Measurements from ENCODE around the gene CRNKL1.

The CRNKL1 gene

DNA sequence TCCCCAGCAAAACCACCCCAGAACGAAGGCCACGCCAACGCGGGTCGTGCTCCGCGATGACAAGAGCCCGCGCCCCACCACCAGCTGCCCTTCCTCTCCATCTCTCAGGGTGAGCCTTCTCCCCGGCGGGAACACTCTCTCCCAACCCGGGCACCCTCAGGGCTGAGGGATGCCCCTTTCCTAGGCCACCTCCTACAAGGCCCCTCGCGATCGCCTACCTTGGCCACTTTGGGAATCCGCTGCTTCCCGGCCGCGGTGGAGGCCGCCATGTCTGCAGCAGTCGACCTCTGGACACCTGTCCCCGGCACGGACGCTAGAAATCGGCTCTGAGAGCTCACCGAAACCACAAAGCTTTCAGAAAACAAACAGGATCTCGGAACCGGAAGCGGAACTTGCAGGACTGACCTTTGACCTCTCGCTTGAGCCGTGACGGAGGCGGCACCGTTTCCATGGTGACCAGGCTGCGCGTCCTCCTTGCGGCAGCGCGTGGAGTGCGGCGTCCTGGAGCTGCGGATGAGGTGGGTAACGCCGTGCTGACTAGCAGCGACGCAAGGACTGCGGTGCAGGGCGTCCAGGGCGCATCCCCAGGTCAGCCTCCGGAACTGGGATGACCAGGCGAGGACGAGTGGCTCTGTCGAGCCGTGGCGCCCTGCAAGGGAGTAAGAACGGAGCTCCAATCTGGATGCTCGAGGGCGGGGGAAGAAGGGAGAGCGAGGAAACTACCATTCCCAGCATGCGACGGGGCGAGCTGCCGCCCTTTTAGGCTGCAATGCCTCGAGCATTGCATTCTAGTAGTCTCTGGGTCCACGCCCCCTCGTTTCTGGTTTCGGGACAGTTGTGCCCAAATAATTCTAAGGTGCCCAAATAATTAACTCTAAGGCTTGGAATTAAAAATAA is at the start of gene CRNKL1, which contains the start of gene CFAP61:
Gene CRNKL1, minus strand, starts transcription at position 393 of the 897 bp plus-strand sequence. Its CDS starts 124 bp downstream, at position 269.
Gene CFAP61, plus strand, starts transcription at position 459 of the 897 bp plus-strand sequence. CDS start 4,122 bp downstream, outside the sequence.
- peaks cover 32% of the 10 kb centered on the region for H3K36me3 ChIP-seq (ENCODE audit: control insufficient read depth, insufficient read depth, low read length)
- peak within 1 kb of the TSS; percentile 91 for H3K27ac ChIP-seq (ENCODE audit: low read depth, low read length)
- H3K9me3 ChIP-seq (ENCODE audit: control insufficient read depth, insufficient read depth, low read length), result no peaks in the 10 kb centered on the region
- H3K27me3 ChIP-seq (ENCODE audit: control insufficient read depth, insufficient read depth, low read length), result no peaks in the 10 kb centered on the region
- H3K4me3 ChIP-seq (ENCODE audit: low read depth, low read length), result peak within 1 kb of the TSS; percentile 68
- H3K9ac ChIP-seq (ENCODE audit: low read depth, low read length), result peak within 1 kb of the TSS; percentile 64
- peaks cover 5% of the 10 kb centered on the region; the same call in 1 of the 2 replicates for H3K4me1 ChIP-seq (ENCODE audit: control insufficient read depth, insufficient read depth, low read length)

DNA sequence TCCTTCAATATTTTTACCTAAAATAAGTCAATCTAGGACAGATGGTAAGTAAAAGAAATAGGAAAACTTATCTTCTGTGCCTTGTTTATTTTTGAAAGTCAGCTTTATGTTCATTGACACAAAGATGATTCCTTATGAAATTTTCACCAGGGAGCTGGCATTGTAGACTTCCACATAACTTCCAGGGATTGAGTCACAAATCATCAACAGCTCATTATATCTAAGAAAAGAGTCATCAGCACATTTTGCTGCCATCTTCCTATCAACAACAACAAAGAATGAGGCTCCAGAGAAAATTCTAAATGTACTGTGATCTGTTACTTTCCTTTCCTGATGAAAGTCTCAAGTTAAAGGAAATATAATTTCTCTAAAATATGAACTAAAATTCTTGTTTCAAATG is 48.6 kb upstream of the CRNKL1 start:
- no peak overlapping the region for H3K4me3 ChIP-seq (ENCODE audit: low read depth, low read length)
- peaks cover under 1% of the 10 kb centered on the region; the same call in 1 of the 2 replicates for H3K4me1 ChIP-seq (ENCODE audit: control insufficient read depth, insufficient read depth, low read length)

DNA sequence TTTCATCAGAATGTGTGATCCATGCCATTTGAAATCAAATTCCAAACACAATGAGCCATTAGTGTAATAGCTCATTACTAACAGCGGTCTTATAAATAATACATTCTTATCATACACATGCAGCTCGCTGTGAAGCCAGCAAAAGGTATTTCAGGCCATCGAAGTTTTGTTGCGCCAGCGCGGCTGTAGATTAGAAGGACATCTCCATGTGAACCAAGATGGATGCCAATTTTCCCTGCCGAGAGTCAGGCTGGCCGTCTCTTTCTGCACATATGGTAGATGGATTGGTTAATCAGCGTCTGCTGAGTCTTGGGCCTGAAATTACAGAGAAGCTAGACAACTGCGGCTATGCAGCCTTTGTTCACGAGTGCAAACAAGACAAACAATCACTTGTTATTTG is 44.2 kb upstream of the CRNKL1 start:
- no peak overlapping the region for H3K4me3 ChIP-seq (ENCODE audit: low read depth, low read length)
- H3K27ac ChIP-seq (ENCODE audit: low read depth, low read length), result no peak overlapping the region
- no peaks in the 10 kb centered on the region for H3K36me3 ChIP-seq (ENCODE audit: control insufficient read depth, insufficient read depth, low read length)
- H3K27me3 ChIP-seq (ENCODE audit: control insufficient read depth, insufficient read depth, low read length), result no peaks in the 10 kb centered on the region
- no peak overlapping the region for H3K9ac ChIP-seq (ENCODE audit: low read depth, low read length)
- H3K9me3 ChIP-seq (ENCODE audit: control insufficient read depth, insufficient read depth, low read length), result no peaks in the 10 kb centered on the region
- H3K4me1 ChIP-seq (ENCODE audit: control insufficient read depth, insufficient read depth, low read length), result no peaks in the 10 kb centered on the region

More for the DNA sequence above, 48.6 kb upstream of the CRNKL1 start:
- Histone ChIP-seq H3K9ac (ENCODE audit: low read depth, low read length) (no peak overlapping the region), H3K9me3 (ENCODE audit: control insufficient read depth, insufficient read depth, low read length) (no peaks in the 10 kb centered on the region), H3K27ac (ENCODE audit: low read depth, low read length) (no peak overlapping the region), H3K27me3 (ENCODE audit: control insufficient read depth, insufficient read depth, low read length) (no peaks in the 10 kb centered on the region), H3K36me3 (ENCODE audit: control insufficient read depth, insufficient read depth, low read length) (no peaks in the 10 kb centered on the region)

DNA sequence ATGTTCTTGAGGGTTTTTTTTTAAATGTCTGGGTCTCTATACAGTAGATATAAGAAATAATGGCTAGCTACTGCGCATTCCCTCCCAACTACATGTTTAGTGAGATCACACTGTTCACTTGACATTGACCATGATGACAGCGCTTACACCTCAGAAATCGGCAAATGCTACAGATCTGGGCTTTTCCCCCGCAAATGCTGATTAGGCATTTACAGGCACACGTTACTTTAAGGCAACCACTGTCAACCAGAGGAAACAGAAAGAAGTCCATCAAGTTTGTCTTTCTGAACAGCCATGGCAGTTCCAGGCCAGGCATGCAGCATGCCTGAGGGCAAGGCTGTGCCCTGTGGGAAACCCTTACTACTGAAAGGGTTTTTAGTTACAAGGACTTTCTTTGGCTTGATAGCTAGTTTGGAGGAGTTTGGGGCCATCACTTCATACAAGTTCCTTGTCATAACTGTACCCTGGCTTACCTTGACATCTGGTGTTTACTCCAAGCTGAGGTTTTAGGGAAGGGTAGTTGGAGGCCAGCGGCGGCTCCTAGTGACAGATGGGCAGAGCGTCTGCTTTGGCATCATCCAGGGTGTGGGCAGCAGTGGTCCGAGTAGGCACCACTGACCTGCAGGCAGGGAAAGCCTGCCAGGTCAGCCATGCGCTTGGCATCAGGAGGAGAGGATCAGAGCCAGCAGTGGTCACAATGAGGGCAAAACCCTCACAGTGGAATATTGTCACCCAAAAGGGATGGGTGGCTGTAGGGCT is 43.0 kb upstream of the CRNKL1 start:
- H3K27me3 ChIP-seq (ENCODE audit: control insufficient read depth, insufficient read depth, low read length), result no peaks in the 10 kb centered on the region
- H3K27ac ChIP-seq (ENCODE audit: low read depth, low read length), result no peak overlapping the region
- H3K9ac ChIP-seq (ENCODE audit: low read depth, low read length), result no peak overlapping the region
- H3K36me3 ChIP-seq (ENCODE audit: control insufficient read depth, insufficient read depth, low read length), result no peaks in the 10 kb centered on the region
- H3K4me1 ChIP-seq (ENCODE audit: control insufficient read depth, insufficient read depth, low read length), result no peaks in the 10 kb centered on the region
- H3K4me3 ChIP-seq (ENCODE audit: low read depth, low read length), result no peak overlapping the region
- H3K9me3 ChIP-seq (ENCODE audit: control insufficient read depth, insufficient read depth, low read length), result no peaks in the 10 kb centered on the region

DNA sequence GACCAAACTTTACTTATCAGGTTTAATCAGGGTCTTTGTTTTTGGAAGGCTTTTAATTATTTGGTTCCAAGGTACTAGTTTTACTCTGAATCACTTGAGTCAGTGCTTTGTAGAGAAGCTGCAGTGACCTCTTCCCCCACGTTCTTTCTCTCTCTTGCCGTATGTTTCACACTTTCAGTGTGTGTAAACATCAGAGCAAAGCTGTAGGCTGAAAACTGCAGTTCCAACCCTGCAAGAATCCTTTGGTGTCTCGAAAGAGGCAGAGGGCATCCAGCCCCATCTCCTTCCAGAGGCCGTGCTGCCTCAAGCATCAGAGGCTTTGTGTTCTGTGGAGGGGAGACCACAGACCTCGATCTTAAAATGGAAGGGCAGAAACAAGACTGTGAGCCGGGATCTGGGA is 42.1 kb upstream of the CRNKL1 start:
- Histone ChIP-seq H3K27ac (ENCODE audit: low read depth, low read length) (no peak overlapping the region), H3K4me3 (ENCODE audit: low read depth, low read length) (no peak overlapping the region), H3K9me3 (ENCODE audit: control insufficient read depth, insufficient read depth, low read length) (no peaks in the 10 kb centered on the region), H3K9ac (ENCODE audit: low read depth, low read length) (no peak overlapping the region), H3K4me1 (ENCODE audit: control insufficient read depth, insufficient read depth, low read length) (no peaks in the 10 kb centered on the region), H3K36me3 (ENCODE audit: control insufficient read depth, insufficient read depth, low read length) (no peaks in the 10 kb centered on the region), H3K27me3 (ENCODE audit: control insufficient read depth, insufficient read depth, low read length) (no peaks in the 10 kb centered on the region)

DNA sequence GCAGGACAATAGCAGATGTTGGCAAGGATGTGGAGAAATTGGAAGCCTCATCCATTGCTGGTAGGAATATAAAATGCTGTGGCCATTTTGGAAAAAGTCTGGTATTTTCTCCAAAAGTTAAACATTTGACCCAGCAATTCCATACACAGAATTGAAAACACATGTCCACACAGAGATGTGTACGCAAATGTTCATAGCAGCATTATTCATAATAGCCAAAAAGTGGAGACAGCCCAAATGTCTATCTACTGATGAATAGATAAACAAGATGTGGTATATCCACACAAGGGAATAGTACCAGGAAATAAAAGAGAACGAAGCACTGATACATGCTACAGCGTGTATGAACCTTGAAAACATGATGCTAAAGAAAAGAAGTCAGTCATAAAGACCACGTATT is 40.6 kb upstream of the CRNKL1 start:
- H3K27me3 ChIP-seq (ENCODE audit: control insufficient read depth, insufficient read depth, low read length), result no peaks in the 10 kb centered on the region
- no peaks in the 10 kb centered on the region for H3K36me3 ChIP-seq (ENCODE audit: control insufficient read depth, insufficient read depth, low read length)
- no peak overlapping the region for H3K9ac ChIP-seq (ENCODE audit: low read depth, low read length)
- H3K9me3 ChIP-seq (ENCODE audit: control insufficient read depth, insufficient read depth, low read length), result no peaks in the 10 kb centered on the region
- H3K27ac ChIP-seq (ENCODE audit: low read depth, low read length), result no peak overlapping the region
- no peak overlapping the region for H3K4me3 ChIP-seq (ENCODE audit: low read depth, low read length)
- H3K4me1 ChIP-seq (ENCODE audit: control insufficient read depth, insufficient read depth, low read length), result no peaks in the 10 kb centered on the region

DNA sequence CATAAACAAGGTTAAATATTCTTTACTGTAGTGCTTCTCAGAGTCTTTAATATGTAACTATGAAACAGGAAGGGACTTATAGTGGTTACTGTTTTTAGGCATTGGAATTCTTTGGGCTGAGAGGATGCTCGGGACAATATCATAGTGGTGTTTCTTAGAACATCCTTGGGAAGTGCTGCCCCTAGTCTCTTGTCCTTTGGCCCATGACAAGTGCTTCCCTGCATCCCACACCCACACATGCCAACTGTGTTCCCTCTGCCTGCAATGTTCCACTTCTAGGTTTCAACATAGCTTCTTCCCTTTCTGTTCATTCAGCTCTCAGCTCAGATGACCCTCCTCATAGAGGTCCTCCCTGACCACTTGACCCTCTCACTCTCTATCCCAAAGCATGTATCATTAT is 37.7 kb upstream of the CRNKL1 start:
- Histone ChIP-seq H3K27me3 (ENCODE audit: control insufficient read depth, insufficient read depth, low read length) (no peaks in the 10 kb centered on the region), H3K4me3 (ENCODE audit: low read depth, low read length) (no peak overlapping the region), H3K9ac (ENCODE audit: low read depth, low read length) (no peak overlapping the region), H3K36me3 (ENCODE audit: control insufficient read depth, insufficient read depth, low read length) (no peaks in the 10 kb centered on the region), H3K27ac (ENCODE audit: low read depth, low read length) (no peak overlapping the region), H3K4me1 (ENCODE audit: control insufficient read depth, insufficient read depth, low read length) (no peaks in the 10 kb centered on the region), H3K9me3 (ENCODE audit: control insufficient read depth, insufficient read depth, low read length) (no peaks in the 10 kb centered on the region)

DNA sequence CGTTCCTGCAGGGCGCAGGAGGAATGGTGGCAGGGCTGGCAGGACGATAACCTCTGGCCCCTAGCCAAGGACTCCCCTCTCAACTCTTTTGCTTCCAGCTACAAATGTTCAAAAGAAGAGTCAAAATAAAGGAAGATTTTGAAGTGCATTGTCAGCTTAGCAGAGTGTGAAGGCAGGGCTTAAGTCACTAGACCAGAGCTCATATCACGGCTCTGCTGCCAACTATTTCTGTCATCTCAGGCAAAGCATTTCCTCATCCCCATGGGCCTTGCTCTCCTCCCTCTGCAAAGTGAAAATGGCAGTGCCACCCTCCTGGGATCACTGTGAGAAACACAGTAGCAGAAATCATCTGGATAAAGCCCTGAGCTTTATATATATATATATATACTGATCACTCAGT is 36.8 kb upstream of the CRNKL1 start:
- Histone ChIP-seq H3K36me3 (ENCODE audit: control insufficient read depth, insufficient read depth, low read length) (no peaks in the 10 kb centered on the region), H3K9ac (ENCODE audit: low read depth, low read length) (no peak overlapping the region), H3K27me3 (ENCODE audit: control insufficient read depth, insufficient read depth, low read length) (no peaks in the 10 kb centered on the region)

DNA sequence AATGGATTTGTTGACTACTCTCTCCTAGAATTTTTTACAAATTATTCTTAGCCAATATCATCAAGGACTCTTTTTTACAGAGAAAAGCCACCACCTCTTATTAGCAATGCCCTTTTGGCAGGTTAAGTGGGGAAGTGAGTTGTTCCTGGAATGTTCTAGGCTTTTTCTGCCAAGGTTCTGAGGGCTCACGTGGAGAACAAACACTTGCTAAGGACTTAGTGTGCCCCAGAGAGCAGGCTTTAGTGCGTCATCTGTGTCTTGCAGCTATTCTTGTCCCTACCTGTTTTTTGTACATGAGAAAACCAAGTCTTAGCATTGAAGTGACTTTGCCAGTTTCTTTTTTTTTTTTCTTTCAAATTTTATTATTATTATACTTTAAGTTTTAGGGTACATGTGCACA is 33.5 kb upstream of the CRNKL1 start:
- no peak overlapping the region for H3K4me3 ChIP-seq (ENCODE audit: low read depth, low read length)

More for the DNA sequence above, 36.8 kb upstream of the CRNKL1 start:
- H3K4me1 ChIP-seq (ENCODE audit: control insufficient read depth, insufficient read depth, low read length), result no peaks in the 10 kb centered on the region
- H3K9me3 ChIP-seq (ENCODE audit: control insufficient read depth, insufficient read depth, low read length), result no peaks in the 10 kb centered on the region
- H3K27ac ChIP-seq (ENCODE audit: low read depth, low read length), result no peak overlapping the region
- H3K4me3 ChIP-seq (ENCODE audit: low read depth, low read length), result no peak overlapping the region

DNA sequence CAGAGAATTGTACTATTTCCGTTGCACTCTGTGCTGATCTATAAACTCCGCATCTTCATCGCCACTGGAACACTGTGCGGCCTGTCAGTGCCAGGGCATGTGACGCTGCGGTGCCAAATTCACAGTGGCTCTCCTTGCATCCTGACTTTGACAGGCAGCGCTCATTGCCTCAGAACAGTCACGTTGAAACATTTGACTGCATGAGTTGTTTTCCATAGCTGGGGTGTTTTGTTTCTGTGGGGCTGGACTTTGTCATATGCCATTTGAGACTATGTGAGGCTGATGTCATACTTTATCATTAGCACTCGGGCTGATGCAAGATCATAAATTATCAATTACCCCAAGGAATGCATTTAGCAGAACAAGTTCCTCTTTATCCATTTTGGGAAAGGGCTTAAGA is 32.8 kb upstream of the CRNKL1 start:
- Histone ChIP-seq H3K9me3 (ENCODE audit: control insufficient read depth, insufficient read depth, low read length) (no peaks in the 10 kb centered on the region), H3K4me1 (ENCODE audit: control insufficient read depth, insufficient read depth, low read length) (no peaks in the 10 kb centered on the region), H3K36me3 (ENCODE audit: control insufficient read depth, insufficient read depth, low read length) (no peaks in the 10 kb centered on the region), H3K27ac (ENCODE audit: low read depth, low read length) (no peak overlapping the region), H3K9ac (ENCODE audit: low read depth, low read length) (no peak overlapping the region), H3K27me3 (ENCODE audit: control insufficient read depth, insufficient read depth, low read length) (no peaks in the 10 kb centered on the region), H3K4me3 (ENCODE audit: low read depth, low read length) (no peak overlapping the region)

More for the DNA sequence above, 33.5 kb upstream of the CRNKL1 start:
- Histone ChIP-seq H3K9ac (ENCODE audit: low read depth, low read length) (no peak overlapping the region), H3K27ac (ENCODE audit: low read depth, low read length) (no peak overlapping the region), H3K36me3 (ENCODE audit: control insufficient read depth, insufficient read depth, low read length) (no peaks in the 10 kb centered on the region), H3K4me1 (ENCODE audit: control insufficient read depth, insufficient read depth, low read length) (no peaks in the 10 kb centered on the region), H3K9me3 (ENCODE audit: control insufficient read depth, insufficient read depth, low read length) (no peaks in the 10 kb centered on the region), H3K27me3 (ENCODE audit: control insufficient read depth, insufficient read depth, low read length) (no peaks in the 10 kb centered on the region)

DNA sequence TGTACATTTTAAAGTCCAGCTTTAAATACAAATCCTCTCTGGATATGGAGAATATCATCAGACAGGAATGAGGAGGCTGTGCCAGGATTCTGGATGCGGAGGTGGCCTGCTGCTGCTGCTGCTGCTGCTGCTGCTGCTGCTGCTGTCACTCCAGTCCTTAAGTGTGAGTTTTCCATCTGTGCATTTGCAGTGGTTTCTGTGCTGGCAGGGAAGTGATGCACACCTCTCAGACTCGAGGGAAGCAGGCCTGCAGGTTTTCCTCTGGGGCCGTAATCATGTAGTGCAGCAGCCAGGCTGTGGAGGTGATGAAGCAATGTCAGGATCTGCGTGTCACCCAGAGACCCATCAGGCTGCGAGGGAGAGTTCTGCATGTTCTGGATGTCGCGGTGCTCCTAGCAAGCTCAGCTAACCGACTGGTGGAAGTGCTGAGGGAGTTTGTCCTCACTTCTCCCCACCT is 32.1 kb upstream of the CRNKL1 start:
- H3K27me3 ChIP-seq (ENCODE audit: control insufficient read depth, insufficient read depth, low read length), result no peaks in the 10 kb centered on the region
- no peak overlapping the region for H3K9ac ChIP-seq (ENCODE audit: low read depth, low read length)
- no peak overlapping the region for H3K4me3 ChIP-seq (ENCODE audit: low read depth, low read length)
- H3K27ac ChIP-seq (ENCODE audit: low read depth, low read length), result no peak overlapping the region
- peaks cover 3% of the 10 kb centered on the region for H3K4me1 ChIP-seq (ENCODE audit: control insufficient read depth, insufficient read depth, low read length)
- H3K9me3 ChIP-seq (ENCODE audit: control insufficient read depth, insufficient read depth, low read length), result no peaks in the 10 kb centered on the region
- H3K36me3 ChIP-seq (ENCODE audit: control insufficient read depth, insufficient read depth, low read length), result no peaks in the 10 kb centered on the region

Data from HUES48 (cell line).